Measurements from ENCODE around the gene SAP30L. TPM values are rescaled to one million over a fixed set of nuclear protein-coding genes. Genes with fewer than 3 reads are reported as not detected.

The SAP30L gene
- total and polyA plus RNA-seq, 2 donors, result 26.8 to 35.4 TPM

GRCh38 chr5:154475591-154476353, 30.0 kb downstream of the SAP30L start:
- Histone ChIP-seq H3K4me1 (ENCODE audit: insufficient read depth) (no peaks in the 10 kb centered on the region), H3K27ac (ENCODE audit: low read depth) (no peak overlapping the region), H3K4me3 (ENCODE audit: low read depth, low read length) (no peak overlapping the region)

GRCh38 chr5:154476354-154477205, 30.8 kb downstream of the SAP30L start:
- no peak for DNase-seq (ENCODE audit: extremely low spot score)
- WGBS, result 17% methylated on average over 38 of the region's 38 CpGs
- Histone ChIP-seq H3K4me1 (ENCODE audit: insufficient read depth) (no peaks in the 10 kb centered on the region), H3K4me3 (ENCODE audit: low read depth, low read length) (no peak overlapping the region), H3K27ac (ENCODE audit: low read depth) (no peak overlapping the region), H3K36me3 (ENCODE audit: insufficient read depth) (no peaks in the 10 kb centered on the region)

More at GRCh38 chr5:154475591-154476353, 30.0 kb downstream of the SAP30L start:
- 25% methylated on average over 46 of the region's 46 CpGs for WGBS
- no peaks in the 10 kb centered on the region for H3K36me3 ChIP-seq (ENCODE audit: insufficient read depth)
- no peak for DNase-seq (ENCODE audit: extremely low spot score)

- Histone ChIP-seq H3K4me1 (ENCODE audit: insufficient read depth) (no peaks in the 10 kb centered on the region), H3K36me3 (ENCODE audit: insufficient read depth) (no peaks in the 10 kb centered on the region), H3K4me3 (ENCODE audit: low read depth, low read length) (peak overlapping the region; percentile 24), H3K27ac (ENCODE audit: low read depth) (no peak overlapping the region)
- WGBS, result 1% methylated on average over 68 of the region's 68 CpGs
- DNase-seq (ENCODE audit: extremely low spot score), result no peak
Observed at GRCh38 chr5:154477382-154478223, 31.8 kb downstream of the SAP30L start.

GRCh38 chr5:154478224-154478565, 32.4 kb downstream of the SAP30L start, which contains the start of gene HAND1:
HAND1 (minus strand) TSS chr5:154478227; CDS start chr5:154478008, 219 bp downstream.
- Histone ChIP-seq H3K27ac (ENCODE audit: low read depth) (no peak within 1 kb of the TSS), H3K36me3 (ENCODE audit: insufficient read depth) (no peaks in the 10 kb centered on the region), H3K4me3 (ENCODE audit: low read depth, low read length) (peak within 1 kb of the TSS; percentile 24), H3K4me1 (ENCODE audit: insufficient read depth) (no peaks in the 10 kb centered on the region)
- WGBS, result under 1% methylated on average over 20 of the region's 20 CpGs
- DNase-seq (ENCODE audit: extremely low spot score), result no peak

- Histone ChIP-seq H3K4me3 (ENCODE audit: low read depth, low read length) (no peak overlapping the region), H3K4me1 (ENCODE audit: insufficient read depth) (no peaks in the 10 kb centered on the region), H3K36me3 (ENCODE audit: insufficient read depth) (no peaks in the 10 kb centered on the region), H3K27ac (ENCODE audit: low read depth) (no peak overlapping the region)
- DNase-seq (ENCODE audit: extremely low spot score), result no peak
- 15% methylated on average over 27 of the region's 27 CpGs for WGBS
Observed at GRCh38 chr5:154478752-154479159, 33.0 kb downstream of the SAP30L start.

GRCh38 chr5:154479160-154479943, 33.6 kb downstream of the SAP30L start:
- DNase-seq (ENCODE audit: extremely low spot score), result no peak
- H3K36me3 ChIP-seq (ENCODE audit: insufficient read depth), result no peaks in the 10 kb centered on the region
- H3K27ac ChIP-seq (ENCODE audit: low read depth), result no peak overlapping the region
- H3K4me1 ChIP-seq (ENCODE audit: insufficient read depth), result no peaks in the 10 kb centered on the region
- 21% methylated on average over 44 of the region's 44 CpGs for WGBS
- H3K4me3 ChIP-seq (ENCODE audit: low read depth, low read length), result no peak overlapping the region

- 31% methylated on average over 31 of the region's 31 CpGs for WGBS
- Histone ChIP-seq H3K4me3 (ENCODE audit: low read depth, low read length) (no peak overlapping the region), H3K4me1 (ENCODE audit: insufficient read depth) (no peaks in the 10 kb centered on the region), H3K36me3 (ENCODE audit: insufficient read depth) (no peaks in the 10 kb centered on the region), H3K27ac (ENCODE audit: low read depth) (no peak overlapping the region)
- DNase-seq (ENCODE audit: extremely low spot score), result no peak
Observed at GRCh38 chr5:154479944-154480750, 34.4 kb downstream of the SAP30L start.

GRCh38 chr5:154480847-154481246, 35.0 kb downstream of the SAP30L start:
- H3K4me3 ChIP-seq (ENCODE audit: low read depth, low read length), result no peak overlapping the region
- WGBS, result 50% methylated on average over 3 of the region's 3 CpGs
- no peak overlapping the region for H3K27ac ChIP-seq (ENCODE audit: low read depth)
- H3K4me1 ChIP-seq (ENCODE audit: insufficient read depth), result no peaks in the 10 kb centered on the region
- DNase-seq (ENCODE audit: extremely low spot score), result no peak
- H3K36me3 ChIP-seq (ENCODE audit: insufficient read depth), result no peaks in the 10 kb centered on the region

GRCh38 chr5:154481584-154482381, 36.0 kb downstream of the SAP30L start:
- Histone ChIP-seq H3K4me3 (ENCODE audit: low read depth, low read length) (no peak overlapping the region), H3K4me1 (ENCODE audit: insufficient read depth) (no peaks in the 10 kb centered on the region), H3K36me3 (ENCODE audit: insufficient read depth) (no peaks in the 10 kb centered on the region), H3K27ac (ENCODE audit: low read depth) (no peak overlapping the region)
- 49% methylated on average over 11 of the region's 11 CpGs for WGBS
- DNase-seq (ENCODE audit: extremely low spot score), result no peak

- no peak for DNase-seq (ENCODE audit: extremely low spot score)
- 7% methylated on average over 49 of the region's 49 CpGs for WGBS
Observed at GRCh38 chr5:154482528-154483449, 37.0 kb downstream of the SAP30L start.

More at GRCh38 chr5:154482528-154483449, 37.0 kb downstream of the SAP30L start:
- no peak overlapping the region for H3K27ac ChIP-seq (ENCODE audit: low read depth)
- H3K4me1 ChIP-seq (ENCODE audit: insufficient read depth), result no peaks in the 10 kb centered on the region
- no peak overlapping the region for H3K4me3 ChIP-seq (ENCODE audit: low read depth, low read length)
- no peaks in the 10 kb centered on the region for H3K36me3 ChIP-seq (ENCODE audit: insufficient read depth)
